SIG-M5 (cell line): ENCODE data around the gene ADIPOR1.

Experiments used
- DNase-seq: peaks from one replicate; lab custom pipeline; 2025; lab: John Stamatoyannopoulos, UW

The ADIPOR1 gene

DNA sequence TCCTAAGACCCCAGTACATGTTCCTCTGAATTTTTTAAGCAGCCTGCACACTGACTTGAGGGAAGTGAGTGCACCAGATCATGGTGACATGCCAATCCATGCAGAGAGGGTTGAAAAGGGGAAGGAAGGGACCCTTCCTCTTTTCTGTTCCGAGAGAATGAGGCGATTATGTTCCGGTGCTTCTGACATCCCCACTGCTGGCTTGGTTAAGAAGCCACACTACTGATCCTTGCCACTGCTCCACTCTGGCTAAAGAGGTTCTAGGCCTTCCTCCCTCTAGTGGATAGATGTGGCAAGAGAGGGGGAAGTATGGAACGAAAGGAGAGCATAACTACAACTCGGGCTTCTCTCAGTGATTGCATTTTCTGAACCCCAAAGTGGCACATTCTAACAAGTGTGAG, 10.8 kb upstream of the ADIPOR1 start:
- DNase-seq = peak; percentile 100

DNA sequence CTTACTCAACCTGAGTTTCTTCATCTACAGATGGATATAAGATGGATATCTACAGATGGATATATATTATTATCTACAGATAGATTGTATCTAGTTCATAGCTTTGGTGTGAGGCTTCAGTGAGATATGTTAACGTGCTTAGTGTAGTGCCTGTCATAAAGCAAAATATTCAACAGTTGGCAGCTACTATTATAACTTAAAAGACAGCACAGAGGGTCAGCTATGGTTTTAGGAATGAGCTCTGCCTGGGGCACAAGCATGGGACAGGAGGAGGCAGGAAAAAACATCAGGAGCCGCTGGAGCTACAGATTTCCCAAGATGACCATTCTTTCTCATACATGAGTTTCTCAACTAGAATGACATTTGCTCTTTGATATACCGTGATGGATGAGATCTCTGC, 10.2 kb upstream of the ADIPOR1 start:
- DNase-seq = no peak

DNA sequence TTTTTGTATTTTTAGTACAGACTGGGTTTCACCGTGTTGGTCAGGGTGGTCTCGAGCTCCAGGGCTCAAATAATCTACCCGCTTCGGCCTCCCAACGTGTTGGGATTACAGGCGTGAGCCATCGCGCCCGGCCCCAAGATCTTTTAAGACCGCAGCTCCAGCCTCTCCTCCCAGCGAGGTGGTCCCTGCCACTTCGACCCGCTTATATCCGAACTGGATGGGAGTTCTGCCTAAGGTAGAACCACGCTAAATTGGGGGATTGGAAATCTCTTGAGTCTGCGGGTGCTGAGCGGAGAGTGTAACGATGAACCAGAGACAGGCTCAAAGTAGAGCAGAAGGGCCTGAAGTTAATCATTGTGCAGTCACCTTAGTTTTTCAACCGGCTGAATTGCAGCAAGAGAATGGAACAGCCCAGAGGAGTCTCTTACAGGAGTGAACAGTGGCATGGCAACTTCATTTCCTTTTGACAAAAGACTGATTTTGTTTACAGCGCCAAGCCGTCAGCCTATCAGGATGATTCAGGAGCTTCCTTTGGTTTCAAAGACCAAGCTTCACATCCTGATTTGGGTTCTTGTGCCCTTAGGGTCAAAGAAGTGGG, 9.7 kb upstream of the ADIPOR1 start:
- DNase-seq = no peak

DNA sequence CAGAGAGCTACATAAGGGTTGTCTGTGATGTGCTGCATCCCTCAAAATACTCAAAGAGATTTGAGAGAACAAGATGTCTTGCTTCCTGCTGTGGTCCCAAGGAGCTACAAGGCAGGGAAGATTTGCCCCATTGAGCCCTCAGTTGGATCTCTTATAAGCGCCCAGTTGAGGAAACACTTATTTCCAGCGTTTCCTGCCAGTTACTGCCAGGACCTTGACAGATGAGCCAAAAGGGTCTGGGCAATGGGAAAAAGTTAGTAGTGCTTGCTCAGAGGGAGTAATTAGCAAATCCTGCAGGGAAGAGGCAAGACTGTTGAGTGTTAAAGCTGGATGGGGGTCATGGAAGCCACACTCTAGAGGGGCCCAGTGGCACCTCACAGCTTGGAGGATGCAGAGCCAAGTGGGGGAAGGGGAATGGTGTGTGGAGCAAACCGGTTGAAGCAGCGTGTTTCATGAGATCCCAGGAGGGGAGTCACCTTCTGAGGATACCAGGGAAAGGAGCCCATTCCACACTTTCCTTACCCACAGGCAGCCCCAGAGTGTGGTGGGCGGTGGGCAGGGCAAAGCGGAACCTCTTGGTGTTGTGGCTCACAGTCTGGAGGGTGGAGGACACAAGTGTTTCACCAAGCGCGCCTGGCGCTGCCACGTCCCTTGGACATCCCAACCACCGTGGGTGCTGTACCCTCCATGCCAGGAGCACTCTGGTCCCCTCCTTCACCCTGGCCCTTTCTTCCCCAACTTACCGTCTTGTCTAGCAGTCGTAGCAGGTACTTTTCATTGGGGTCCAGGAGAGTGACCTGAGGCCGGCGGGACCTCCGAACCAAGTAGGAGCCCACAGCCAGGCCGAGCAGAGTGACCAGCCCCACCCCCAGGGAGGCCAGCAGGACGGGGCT, 8.1 kb upstream of the ADIPOR1 start:
- no peak for DNase-seq

DNA sequence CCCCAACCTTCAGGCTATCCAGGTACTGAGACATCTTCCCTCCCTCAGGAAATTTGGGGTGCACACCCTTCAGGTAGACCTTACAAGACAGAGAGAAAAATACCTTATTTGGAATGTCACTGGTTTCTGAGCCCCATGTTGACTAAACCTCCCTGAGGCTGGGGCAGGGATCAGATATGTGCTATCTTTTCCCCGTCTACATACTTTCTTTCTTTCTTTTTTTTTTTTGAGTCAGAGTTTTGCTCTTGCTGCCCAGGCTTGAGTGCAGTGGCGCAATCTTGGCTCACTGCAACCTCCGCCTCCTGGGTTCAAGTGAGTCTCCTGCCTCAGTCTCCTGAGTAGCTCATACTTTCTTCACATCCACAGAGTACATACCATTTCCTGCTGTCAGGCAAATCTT, 7.3 kb upstream of the ADIPOR1 start:
- no peak for DNase-seq

DNA sequence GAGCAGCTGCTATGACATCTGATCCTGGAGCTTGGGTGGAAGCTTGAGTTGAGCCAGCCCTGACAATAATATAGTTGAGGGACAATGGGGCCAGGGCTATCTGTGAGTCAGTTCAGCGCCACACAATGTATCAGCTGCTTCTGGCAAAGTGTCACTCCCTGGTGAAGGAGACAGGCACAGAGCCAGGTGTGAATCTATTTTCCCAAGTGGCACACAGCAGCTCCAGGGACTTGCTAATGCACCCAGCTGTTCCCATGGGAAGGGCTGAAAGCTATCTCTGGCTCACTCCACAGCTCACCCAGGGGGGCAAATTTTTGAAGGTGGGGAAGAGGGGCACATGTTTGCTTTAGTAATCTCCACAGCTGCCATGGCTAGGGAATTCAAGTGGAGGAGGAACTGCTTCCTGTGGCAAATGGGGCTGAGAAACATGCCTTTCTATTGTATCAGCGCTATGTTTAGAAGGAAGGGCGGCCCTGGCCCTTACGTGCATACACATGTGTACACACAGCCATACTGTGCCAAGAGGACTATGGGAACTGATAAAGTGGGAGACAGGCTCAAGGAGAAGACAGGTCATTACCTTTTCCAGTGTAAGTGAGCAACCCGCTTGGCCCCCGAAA, 6.8 kb upstream of the ADIPOR1 start:
- no peak for DNase-seq

DNA sequence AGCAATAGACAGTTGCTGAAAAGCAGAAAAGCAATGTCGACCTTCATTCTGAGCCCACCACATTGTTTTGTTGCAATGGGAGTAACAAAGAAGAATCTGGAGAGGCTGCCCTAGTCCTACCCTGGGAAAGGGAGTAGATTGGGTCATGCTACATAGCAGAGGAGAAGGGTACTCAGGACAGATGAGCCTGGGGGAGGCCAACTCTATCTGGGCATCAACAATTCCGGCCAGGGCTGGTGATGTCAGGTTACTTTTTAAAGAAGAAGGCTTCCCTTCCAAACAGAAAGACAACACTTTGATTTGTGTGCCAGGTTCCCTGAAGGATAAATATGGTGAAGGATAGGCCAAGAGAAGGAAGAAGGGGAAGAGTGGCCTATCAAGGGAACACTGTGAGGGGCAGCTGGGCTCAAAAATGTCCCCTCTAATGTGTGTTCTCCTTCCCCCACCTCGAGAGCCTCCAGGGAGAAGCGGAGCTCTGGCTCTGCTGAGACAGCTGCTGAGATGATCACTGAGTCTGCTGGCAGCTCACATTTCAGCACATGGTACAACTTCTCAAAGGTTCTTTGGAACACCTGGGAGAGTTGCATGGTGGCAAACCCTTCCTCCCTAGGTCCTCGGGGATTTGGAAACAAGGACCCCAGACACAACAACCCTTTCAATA, 3.2 kb upstream of the ADIPOR1 start:
- no peak for DNase-seq

DNA sequence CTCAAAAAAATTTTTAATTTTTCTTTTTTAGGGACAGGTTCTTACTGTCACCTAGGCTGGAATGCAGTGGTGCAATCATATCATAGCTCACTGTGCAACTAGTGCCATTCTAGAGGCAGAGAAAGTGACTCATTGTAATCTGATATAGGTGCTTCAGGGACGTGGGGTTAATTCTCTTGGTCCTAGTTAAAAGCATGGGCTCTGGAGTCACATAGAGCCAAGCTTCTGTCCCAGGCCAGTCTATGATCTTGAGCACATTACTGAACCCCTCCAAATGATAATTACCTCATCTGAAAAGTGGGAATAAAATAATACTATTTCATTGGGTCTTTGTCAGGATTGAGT, 1.1 kb upstream of the ADIPOR1 start:
- no peak for DNase-seq

DNA sequence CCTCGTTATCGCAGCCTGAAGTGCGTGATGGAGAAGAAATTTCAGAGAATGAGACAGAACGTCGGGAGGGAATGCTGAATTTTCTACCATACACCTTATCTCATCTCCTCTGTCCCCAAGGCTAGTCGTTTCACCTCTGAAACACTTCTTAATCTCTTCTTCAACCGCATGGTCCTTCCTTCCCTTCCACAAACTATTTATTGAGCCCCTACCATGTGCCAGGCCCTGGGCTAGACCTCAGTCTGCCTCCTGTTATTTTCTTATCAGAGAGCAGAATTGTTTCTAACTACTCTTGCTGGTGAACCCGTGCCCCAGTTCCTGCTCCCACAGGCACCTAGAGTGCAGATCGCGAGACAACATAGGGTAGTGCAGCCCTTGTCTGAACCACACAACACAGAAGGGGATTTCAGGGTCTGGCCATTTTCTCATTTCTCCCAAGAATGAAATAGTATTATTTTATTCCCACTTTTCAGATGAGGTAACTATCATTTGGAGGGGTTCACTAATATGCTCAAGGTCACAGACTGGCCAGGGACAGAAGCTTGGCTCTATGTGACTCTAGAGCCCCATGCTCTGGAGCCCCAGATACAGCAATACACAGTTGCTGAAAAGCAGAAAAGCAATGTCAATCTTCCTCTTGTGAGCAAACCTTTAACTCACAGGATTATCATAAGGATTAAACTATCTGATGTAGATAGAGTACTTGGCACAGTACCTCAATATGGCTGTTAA, 598 bp upstream of the ADIPOR1 start:
- DNase-seq = no peak

DNA sequence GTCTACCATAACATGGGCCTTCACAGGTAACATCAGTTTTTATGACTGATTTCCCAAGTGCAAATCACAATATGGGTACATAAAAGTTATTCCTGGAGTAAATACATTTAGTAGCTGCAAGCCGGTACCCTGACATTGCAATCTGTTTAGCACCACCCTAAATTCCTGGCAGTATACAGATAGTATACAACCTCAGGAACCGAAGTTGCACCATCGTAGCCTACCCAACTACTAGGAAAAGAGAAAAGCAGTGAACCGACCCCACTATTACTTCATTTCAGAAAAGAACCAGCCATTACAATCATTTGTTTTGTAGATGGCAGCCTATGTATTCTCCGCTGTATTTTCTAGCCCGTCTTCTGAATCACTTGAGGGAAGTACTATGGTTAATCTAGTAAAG, 1.1 kb downstream of the ADIPOR1 start:
- no peak for DNase-seq

DNA sequence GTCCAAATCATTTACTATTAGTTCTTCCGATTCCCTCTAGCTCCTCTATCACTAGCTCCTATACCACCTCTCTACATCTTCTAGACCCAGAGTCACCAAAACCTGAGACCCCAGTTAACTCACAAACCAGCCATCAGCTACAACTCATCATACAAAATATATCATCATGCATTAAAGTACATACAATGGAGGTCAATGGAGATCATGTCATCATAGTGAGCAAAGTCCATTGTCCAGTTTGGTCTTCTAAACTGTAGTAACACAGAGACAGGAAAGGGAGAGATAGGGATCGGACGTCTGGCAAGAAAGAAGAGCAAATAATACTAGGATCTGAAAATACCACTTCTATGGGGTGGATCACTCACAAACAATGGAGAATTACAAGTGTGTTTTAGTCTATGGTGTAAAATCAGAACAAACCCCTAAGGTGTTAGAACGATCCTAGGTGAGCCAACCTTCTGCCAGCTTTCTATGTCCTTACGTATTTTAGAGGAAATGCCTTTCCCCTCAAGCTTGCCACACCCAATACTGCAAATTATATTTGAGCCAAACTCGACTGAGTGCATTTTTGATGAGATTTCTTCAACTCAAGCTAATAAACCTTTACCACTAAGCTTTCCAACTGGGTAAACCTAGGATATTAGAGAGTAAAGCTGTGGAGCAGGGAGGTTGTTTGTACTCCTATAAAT, 3.9 kb downstream of the ADIPOR1 start:
- no peak for DNase-seq

DNA sequence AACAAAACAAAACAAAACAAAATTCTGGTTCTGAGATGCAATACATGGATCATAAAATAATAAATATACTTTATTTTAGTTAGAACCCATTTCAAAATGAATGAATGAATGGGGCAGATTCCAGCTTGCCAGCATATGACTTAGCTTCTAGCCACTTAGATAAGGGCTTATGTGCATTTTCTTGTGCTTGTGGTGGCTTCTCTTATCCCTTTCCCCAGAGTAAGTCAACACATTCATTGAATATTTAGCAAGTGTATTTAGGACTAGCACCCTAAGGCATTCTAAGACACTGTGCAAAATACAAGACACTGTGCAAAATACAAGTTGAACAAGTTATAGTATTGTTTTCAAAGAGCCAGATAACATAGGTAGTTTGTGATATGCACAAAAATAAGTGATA, 4.7 kb downstream of the ADIPOR1 start:
- DNase-seq = no peak

DNA sequence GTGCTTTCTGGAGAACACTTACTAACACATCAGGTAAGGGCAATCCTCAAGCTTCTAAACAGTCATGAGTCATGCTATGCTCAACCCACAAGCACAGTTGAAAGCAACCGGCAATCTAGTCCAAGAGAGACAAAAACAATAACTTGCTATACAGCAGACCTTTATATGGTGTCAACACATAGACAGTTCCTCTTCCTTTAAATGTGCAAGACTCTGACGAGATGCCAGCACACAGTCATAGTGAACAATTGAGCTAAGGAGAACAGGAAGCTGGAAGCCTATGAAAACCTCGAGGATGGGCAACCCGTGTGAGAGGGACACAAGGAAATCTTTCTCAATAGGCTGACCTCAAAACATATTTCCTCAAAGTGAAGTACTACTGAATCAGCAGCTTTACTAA, 5.3 kb downstream of the ADIPOR1 start:
- DNase-seq = peak; percentile 98

DNA sequence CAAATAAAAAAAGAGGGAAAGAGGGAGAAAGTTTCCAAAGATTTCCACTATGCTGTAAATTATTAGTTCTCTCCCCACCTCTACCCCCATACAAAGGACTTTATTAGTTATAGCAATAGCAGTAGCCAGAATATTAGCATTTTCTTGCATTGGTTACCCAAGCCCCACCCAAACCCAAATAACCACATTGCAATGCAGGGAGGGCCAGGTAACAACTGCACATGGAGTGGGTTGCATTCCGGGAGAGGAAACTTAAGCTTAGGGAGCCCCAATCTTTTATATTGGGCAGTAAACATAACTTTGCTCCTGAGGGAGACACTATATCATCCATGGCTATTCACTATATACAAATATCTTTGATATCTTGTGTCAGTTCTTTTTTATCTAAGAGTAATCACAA, 6.0 kb downstream of the ADIPOR1 start:
- DNase-seq = no peak

DNA sequence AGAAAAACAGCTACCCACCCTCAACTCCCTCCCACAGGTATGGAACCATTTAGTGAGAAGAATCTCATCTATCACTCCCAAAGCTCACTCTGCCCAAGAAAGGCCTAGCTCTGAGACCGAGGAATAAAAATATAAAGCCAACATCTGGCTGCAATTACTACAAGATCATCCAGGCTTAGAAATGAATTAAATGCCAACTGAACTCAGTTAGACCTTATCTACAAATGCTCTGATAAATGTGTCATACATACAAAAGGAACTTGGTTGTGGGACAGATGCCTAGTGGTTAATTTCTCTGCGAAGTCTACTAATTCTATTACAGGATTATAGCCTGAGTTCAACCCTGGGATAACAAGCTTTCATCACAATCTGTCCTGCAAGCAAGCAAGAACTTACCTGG, 6.7 kb downstream of the ADIPOR1 start:
- no peak for DNase-seq

DNA sequence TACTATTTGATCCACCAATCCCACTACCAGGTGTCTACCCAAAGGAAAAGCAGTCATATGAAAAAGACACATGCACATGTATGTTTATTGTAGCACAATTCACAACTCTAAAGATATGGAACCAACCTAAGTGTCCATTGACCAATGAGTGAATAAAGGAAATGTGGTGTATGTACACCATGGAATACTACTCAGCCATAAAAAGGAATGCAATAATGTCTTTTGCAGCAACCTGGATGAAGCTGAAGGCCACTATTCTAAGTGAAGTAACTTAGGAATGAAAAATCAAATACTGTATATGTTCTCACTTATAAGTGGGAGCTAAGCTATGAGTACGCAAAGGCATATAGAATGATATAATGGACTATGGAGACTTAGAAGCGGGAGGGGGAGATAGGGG, 12.6 kb downstream of the ADIPOR1 start:
- DNase-seq = no peak

DNA sequence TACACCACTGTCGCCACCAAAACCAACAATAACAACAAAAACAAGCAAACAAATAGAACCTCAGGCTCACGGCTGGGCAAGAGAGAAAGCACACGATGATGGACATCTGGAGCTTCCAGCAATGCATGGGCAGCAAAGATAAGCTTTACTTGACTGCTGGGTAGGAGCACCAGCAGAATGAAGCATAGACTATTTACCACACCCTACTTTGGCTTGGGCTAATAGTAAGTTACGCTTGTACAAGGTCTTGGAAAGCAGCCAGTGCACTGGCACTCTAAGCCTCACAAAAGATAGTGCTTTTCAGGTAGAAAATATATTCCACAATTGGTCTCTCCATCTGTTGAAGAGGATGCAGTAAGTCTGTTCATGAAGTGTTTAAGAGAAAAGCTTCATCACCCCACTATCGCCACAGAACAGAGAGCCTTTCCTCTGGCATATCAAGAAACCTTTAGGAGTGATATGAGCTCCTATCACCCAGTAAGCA, 13.6 kb downstream of the ADIPOR1 start:
- no peak for DNase-seq

DNA sequence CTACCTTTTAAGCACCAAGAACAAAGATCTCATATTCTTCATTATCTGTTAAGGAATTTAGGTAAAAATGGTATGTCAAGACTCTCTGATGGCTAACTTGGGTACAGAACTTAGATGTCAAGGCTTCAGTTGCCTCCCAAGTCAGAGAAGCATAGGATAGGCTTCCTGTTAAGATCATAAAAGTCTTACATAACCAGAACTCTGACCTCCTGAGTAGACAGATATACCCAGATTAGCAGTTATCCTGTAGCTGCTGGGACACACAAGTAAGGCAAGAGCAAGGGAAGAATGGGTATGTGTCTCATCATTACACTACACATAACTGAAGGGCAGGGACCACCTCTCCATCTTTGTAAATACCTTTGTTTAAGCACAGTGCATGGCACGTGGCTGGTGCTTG, 15.7 kb downstream of the ADIPOR1 start:
- DNase-seq = no peak

DNA sequence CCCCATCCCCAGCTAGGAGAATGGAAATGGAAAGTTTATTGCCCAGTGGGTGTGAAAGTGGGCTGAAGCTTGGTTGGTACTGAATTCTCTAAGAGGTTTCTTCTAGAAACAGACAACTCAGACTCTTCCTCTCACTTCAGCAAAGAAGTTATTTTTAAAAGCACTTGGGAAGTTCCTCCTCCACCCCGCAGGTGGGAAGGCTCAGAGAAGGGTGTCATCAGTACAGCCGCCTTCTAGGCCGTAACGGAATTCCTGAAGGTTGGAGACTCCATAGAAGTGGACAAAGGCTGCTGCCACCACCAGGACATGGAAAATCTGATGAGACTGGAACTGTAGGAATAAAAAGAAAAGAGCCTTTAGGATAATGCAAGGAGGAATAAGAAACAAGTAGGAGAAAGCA, 16.7 kb downstream of the ADIPOR1 start:
- no peak for DNase-seq

DNA sequence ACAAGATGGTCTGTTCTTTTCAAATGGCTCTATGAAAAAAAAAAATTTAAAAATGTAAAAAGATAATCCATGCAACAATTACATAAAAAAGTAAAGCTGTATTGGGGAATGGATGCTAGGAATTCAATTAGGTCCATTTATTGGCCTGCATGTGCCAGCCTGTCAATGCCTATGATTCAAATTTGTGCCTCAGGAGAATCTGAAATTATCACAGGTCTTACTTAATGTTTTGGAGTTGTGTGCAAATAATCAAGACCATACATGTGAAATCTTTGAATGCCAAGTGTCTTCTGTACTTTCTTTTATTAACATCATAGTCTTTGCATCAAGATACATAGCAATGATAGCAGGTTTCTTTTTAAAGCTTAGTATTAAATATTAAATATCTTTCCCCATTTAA, 17.6 kb downstream of the ADIPOR1 start:
- no peak for DNase-seq

DNA sequence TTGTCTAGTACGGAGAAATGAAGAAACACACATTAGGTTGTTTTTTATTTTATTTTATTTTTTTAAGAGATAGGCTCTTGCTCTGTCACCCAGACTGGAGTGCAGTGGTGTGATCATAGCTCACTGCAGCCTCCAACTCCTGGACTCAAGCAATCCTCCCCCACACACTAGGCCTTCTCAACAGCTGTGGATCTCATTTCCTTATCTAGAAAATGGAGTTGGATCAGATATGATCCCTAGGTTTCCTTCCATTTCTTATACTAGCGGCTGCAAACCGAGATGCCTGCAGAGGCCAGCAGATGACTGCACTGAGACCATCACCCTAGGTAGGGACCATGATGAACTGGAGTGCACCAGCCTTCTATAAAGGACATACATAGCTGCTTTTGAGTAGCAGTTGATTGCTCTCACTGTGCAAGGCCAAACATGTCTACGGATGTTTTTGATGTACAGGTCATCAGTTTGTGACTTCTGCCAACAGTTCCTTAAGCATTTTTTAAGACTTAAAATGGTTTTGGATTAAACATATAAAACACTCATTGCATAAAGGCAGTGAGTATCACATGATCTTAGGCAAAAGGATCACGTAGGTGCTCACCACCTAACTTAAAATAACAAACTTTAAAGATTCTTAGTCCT, 19.7 kb downstream of the ADIPOR1 start:
- no peak for DNase-seq
